Stimulated activated CD8-positive, alpha-beta memory T cell treated with anti-CD3 and anti-CD28 coated beads, Interleukin-7, amount 100 ng/mL, for 24 hours (primary cell): ENCODE results near the gene NMD3.
"Not testable (repeated sequence)": the region's sequence is repeated elsewhere in the genome, so short reads cannot be mapped to it uniquely, and the experiment has no call there.

ENCODE experiments used
- DNase-seq: peaks from one replicate; pipeline ENCODE4 v3.0.0-alpha.2; 2020; ENCODE audit warnings: low read depth

The NMD3 gene

DNA sequence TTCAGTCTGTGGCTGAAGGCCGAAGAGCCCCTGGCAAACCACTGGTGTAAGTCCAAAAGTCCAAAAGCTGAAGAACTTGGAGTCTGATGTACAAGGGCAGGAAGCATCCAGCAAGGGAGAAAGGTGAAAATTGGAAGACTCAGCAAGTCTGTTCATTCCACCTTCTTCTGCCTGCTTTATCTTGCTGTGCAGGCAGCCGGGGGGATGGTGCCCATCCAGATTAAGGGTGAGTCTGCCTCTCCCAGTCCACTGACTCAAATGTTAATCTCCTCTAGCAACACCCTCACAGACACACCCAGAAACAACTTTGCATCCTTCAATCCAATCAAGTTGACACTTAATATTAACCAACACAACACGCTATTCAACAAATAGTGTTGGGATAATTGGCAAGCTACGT is 61.3 kb downstream of the NMD3 start:
- DNase-seq = not testable (repeated sequence)

GRCh38 chr3:161284989-161285388 is 63.9 kb downstream of the NMD3 start:
- DNase-seq = no peak

GRCh38 chr3:161289174-161289573 is 68.1 kb downstream of the NMD3 start:
- no peak for DNase-seq

DNA sequence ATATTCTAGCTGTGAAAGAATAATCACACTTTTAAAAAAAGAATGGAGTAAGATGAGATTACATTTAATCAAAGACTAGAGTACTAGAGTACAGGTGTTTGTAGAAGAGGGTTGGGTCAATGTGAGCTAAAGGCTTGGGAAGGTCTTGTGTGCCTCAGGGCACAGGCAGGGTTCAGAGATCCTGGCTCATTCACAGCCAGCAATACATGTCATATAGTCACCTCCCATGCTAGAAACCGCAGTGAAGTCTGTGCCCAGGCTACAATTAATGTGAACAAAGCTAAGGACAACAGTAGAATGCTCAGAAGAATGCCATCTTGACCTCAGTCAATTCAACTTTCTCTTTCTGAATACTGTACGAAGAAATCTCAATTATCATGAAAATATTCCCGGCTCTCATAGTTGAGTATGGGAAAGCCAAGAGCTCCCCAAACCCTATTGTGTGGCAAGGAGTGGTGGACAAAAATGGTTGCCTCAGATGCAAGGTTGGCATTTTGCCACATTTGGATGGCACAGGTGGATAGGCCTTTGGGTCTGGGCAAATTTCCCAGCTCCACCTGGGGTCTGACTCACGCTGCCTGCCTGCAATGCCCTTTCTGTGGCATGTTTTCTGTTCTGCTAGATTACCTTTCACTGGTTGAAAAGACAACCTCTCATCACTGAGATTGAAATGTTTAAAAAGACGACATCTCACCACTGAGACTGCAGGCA is 70.2 kb downstream of the NMD3 start:
- DNase-seq = no peak

- no peak for DNase-seq
Observed at GRCh38 chr3:161293381-161293780, 72.3 kb downstream of the NMD3 start.

DNA sequence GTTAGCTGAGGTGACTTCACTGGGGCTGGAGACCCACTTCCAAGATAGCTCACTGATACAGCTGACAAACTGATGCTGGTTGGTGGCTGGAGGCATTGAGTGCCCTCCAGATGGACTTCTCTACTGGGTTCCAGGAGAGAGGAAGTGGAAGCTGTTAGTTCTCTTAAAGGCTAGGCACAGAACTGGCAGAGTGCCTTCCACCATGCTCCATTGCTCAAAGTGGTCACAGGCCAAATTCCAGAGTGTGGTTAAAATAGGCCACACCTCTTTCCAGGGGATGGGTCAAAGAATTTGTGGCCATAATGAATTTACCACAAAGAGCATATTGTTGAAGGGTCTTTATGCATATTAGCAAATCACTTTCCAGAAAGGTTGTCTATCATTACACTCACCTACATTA is 74.2 kb downstream of the NMD3 start:
- no peak for DNase-seq

GRCh38 chr3:161296814-161297213 is 75.7 kb downstream of the NMD3 start:
- DNase-seq = no peak
